Measurements from ENCODE around the gene CFAP74. TPM values are rescaled to one million over a fixed set of nuclear protein-coding genes. Genes with fewer than 3 reads are reported as not detected.

Gene CFAP74
- total RNA-seq, 1 experiment from 2014 or later, result 0.28 TPM

- no peaks in the 10 kb centered on the region for H3K23me2 ChIP-seq (ENCODE audit: insufficient read length, low read depth, low read length, poor library complexity, severe bottlenecking)
- TF ChIP-seq, protein P1, sequence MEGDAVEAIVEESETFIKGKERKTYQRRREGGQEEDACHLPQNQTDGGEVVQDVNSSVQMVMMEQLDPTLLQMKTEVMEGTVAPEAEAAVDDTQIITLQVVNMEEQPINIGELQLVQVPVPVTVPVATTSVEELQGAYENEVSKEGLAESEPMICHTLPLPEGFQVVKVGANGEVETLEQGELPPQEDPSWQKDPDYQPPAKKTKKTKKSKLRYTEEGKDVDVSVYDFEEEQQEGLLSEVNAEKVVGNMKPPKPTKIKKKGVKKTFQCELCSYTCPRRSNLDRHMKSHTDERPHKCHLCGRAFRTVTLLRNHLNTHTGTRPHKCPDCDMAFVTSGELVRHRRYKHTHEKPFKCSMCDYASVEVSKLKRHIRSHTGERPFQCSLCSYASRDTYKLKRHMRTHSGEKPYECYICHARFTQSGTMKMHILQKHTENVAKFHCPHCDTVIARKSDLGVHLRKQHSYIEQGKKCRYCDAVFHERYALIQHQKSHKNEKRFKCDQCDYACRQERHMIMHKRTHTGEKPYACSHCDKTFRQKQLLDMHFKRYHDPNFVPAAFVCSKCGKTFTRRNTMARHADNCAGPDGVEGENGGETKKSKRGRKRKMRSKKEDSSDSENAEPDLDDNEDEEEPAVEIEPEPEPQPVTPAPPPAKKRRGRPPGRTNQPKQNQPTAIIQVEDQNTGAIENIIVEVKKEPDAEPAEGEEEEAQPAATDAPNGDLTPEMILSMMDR (conservative IDR thresholded peaks at IDR 0.05), result no peak
- no peak overlapping the region for H2AFZ ChIP-seq (ENCODE audit: low read length)
- WGBS (ENCODE audit: extremely low coverage, insufficient read length, low lambda C conversion rate), result no CpG with 5 or more reads among the region's 18 CpGs
- no peak overlapping the region for H2BK20ac ChIP-seq (ENCODE audit: low read depth, low read length, poor library complexity, severe bottlenecking)
- H3K27me3 Mint-ChIP-seq (ENCODE audit: low read depth), result peaks cover 28% of the 10 kb centered on the region
- H3K23ac ChIP-seq (ENCODE audit: insufficient read length, low read depth, low read length), result no peak overlapping the region
- H3K79me1 ChIP-seq (ENCODE audit: insufficient read depth, low read depth, low read length, poor library complexity, severe bottlenecking), result no peaks in the 10 kb centered on the region
- no peaks in the 10 kb centered on the region for H3K79me2 ChIP-seq (ENCODE audit: insufficient read depth, low read length)
- no peak overlapping the region; the same call in 1 of the 2 replicates for H2BK15ac ChIP-seq (ENCODE audit: low read depth, low read length)
- no peak overlapping the region for H3T11ph ChIP-seq (ENCODE audit: low read length)
- no peaks in the 10 kb centered on the region for H3K36me3 Mint-ChIP-seq (ENCODE audit: insufficient read depth in 1 of 3, low read depth in 3 of 3)
- H3K4me1 Mint-ChIP-seq, result no peaks in the 10 kb centered on the region
- H3K4ac ChIP-seq (ENCODE audit: low read depth, low read length), result no peak overlapping the region
- no peaks in the 10 kb centered on the region for H3K9me3 ChIP-seq (ENCODE audit: control insufficient read depth, low read depth, low read length)
- no peak overlapping the region for H3K14ac ChIP-seq (ENCODE audit: insufficient read depth, low read length)
- H3K9me3 Mint-ChIP-seq, result no peaks in the 10 kb centered on the region
- no peak overlapping the region for H2BK5ac ChIP-seq (ENCODE audit: insufficient read length, low read length)
- H3K27ac Mint-ChIP-seq, result no peak overlapping the region
- no peak overlapping the region for H4K5ac ChIP-seq (ENCODE audit: insufficient read length, low read depth, low read length)
- no peak overlapping the region for H3K27ac ChIP-seq (ENCODE audit: insufficient read length, low read depth, low read length)
- H2BK120ac ChIP-seq (ENCODE audit: low read depth, low read length, poor library complexity, severe bottlenecking), result no peak overlapping the region
- H3K9ac ChIP-seq (ENCODE audit: extremely low read depth, insufficient read length, low read length), result no peak overlapping the region
- H2BK12ac ChIP-seq (ENCODE audit: insufficient read length, low read depth, low read length), result no peak overlapping the region
- H3K56ac ChIP-seq (ENCODE audit: insufficient read length, low read depth, low read length), result no peak overlapping the region
- H3K18ac ChIP-seq (ENCODE audit: insufficient read length, low read depth, low read length), result no peak overlapping the region
- no peak for DNase-seq
- no peak overlapping the region for H2AK5ac ChIP-seq (ENCODE audit: insufficient read length, low read length)
- no peak overlapping the region for H4K8ac ChIP-seq (replicated peaks; ENCODE audit: insufficient read length, low read depth, low read length)
- no peak overlapping the region for H3K4me3 Mint-ChIP-seq
- no peaks in the 10 kb centered on the region for H3K4me1 ChIP-seq (ENCODE audit: insufficient read depth, low read length)
- no peaks in the 10 kb centered on the region for H4K20me1 ChIP-seq (ENCODE audit: control insufficient read depth, insufficient read depth, insufficient read length)
- H3K27me3 ChIP-seq (ENCODE audit: insufficient read depth, low read length), result peaks cover 2% of the 10 kb centered on the region; the same call in 1 of the 2 replicates
- no peak overlapping the region for H4K91ac ChIP-seq (ENCODE audit: insufficient read length, low read depth, low read length)
- no peak overlapping the region for H3K4me2 ChIP-seq (ENCODE audit: insufficient read depth, insufficient read length, low read length)
Observed at GRCh38 chr1:2024887-2025286, 21.3 kb upstream of the CFAP74 start.
